Measurements from ENCODE around the gene CAP1.

GRCh38 chr1:40040511-40041465 lies at the start of gene CAP1:
- TF ChIP-seq ZNF274 (IDR thresholded peaks at IDR 0.05; ENCODE audit: low read depth, low read length) (no peak), YY1 (IDR thresholded peaks at IDR 0.05; ENCODE audit: insufficient read depth, insufficient read length) (no peak)

Data from NT2/D1 (cell line).